Measurements from ENCODE around the gene CKAP2L.

The CKAP2L gene

GRCh38 chr2:112764071-112765044, at the start of gene CKAP2L:
TSS of gene CKAP2L (minus strand) at chr2:112764609. CDS start at chr2:112764598, 11 bp downstream.
- peak; percentile 97 for DNase-seq (ENCODE audit: low spot score)
- in situ Hi-C loops (cut with MboI; ENCODE audit: low sequenced_read_pairs, unreplicated experiment), result no loop called here
- no peak for TF ChIP-seq CTCF (IDR thresholded peaks at IDR 0.05; ENCODE audit: borderline replicate concordance, control extremely low read depth, extremely low read depth, insufficient read depth, missing control alignments)

- no peak for DNase-seq (ENCODE audit: low spot score)
- in situ Hi-C loops (cut with MboI; ENCODE audit: low sequenced_read_pairs, unreplicated experiment), result no loop called here
- no peak for TF ChIP-seq CTCF (IDR thresholded peaks at IDR 0.05; ENCODE audit: borderline replicate concordance, control extremely low read depth, extremely low read depth, insufficient read depth, missing control alignments)
Observed at GRCh38 chr2:112813280-112813966, 49.0 kb upstream of the CKAP2L start.

GRCh38 chr2:112812318-112813267, 48.2 kb upstream of the CKAP2L start:
- TF ChIP-seq CTCF (IDR thresholded peaks at IDR 0.05; ENCODE audit: borderline replicate concordance, control extremely low read depth, extremely low read depth, insufficient read depth, missing control alignments), result no peak
- DNase-seq (ENCODE audit: low spot score), result peak; percentile 55
- in situ Hi-C loops (cut with MboI; ENCODE audit: low sequenced_read_pairs, unreplicated experiment), result no loop called here

GRCh38 chr2:112811841-112812306, 47.5 kb upstream of the CKAP2L start:
- TF ChIP-seq CTCF (IDR thresholded peaks at IDR 0.05; ENCODE audit: borderline replicate concordance, control extremely low read depth, extremely low read depth, insufficient read depth, missing control alignments), result no peak
- in situ Hi-C loops (cut with MboI; ENCODE audit: low sequenced_read_pairs, unreplicated experiment), result no loop called here
- no peak for DNase-seq (ENCODE audit: low spot score)

- no peak for DNase-seq (ENCODE audit: low spot score)
- TF ChIP-seq CTCF (IDR thresholded peaks at IDR 0.05; ENCODE audit: borderline replicate concordance, control extremely low read depth, extremely low read depth, insufficient read depth, missing control alignments), result no peak
- in situ Hi-C loops (cut with MboI; ENCODE audit: low sequenced_read_pairs, unreplicated experiment), result no loop called here
Observed at GRCh38 chr2:112811276-112811831, 46.9 kb upstream of the CKAP2L start.

Data from GM13976 (cell line).